LHCN-M2 (cell line): Measurements from ENCODE around the gene INPP5B. TPM values are rescaled to one million over a fixed set of nuclear protein-coding genes. Genes with fewer than 3 reads are reported as not detected.
A peak's percentile ranks its signal among the peaks of the same experiment; 100 is the strongest.
"Not testable (repeated sequence)": the region's sequence is repeated elsewhere in the genome, so short reads cannot be mapped to it uniquely, and the experiment has no call there.

ENCODE experiments used
- DNase-seq: peaks from one replicate; pipeline ENCODE4 v3.0.0-alpha.2; 2012; ENCODE audit warnings: low read depth
- total RNA-seq: library from RNA; depleted of rRNA; stranded (reverse); fragments of >200 nt; gene quantifications from 2 replicates; pipeline ENCODE4 v1.2.3, GENCODE V29; 2014

INPP5B gene
- total RNA-seq, 1 experiment from 2014 or later = 22.7 TPM

GRCh38 chr1:37914719-37915475 lies 32.0 kb downstream of the INPP5B start:
- DNase-seq = no peak

GRCh38 chr1:37911478-37911877 lies 35.4 kb downstream of the INPP5B start:
- not testable (repeated sequence) for DNase-seq

GRCh38 chr1:37910886-37911285 lies 36.0 kb downstream of the INPP5B start:
- DNase-seq = not testable (repeated sequence)

GRCh38 chr1:37908531-37908930 lies 38.3 kb downstream of the INPP5B start:
- DNase-seq = not testable (repeated sequence)

- DNase-seq = not testable (repeated sequence)
Measured at GRCh38 chr1:37907416-37908125, 39.3 kb downstream of the INPP5B start.

GRCh38 chr1:37906591-37906990 lies 40.3 kb downstream of the INPP5B start:
- not testable (repeated sequence) for DNase-seq

GRCh38 chr1:37905727-37906126 lies 41.1 kb downstream of the INPP5B start:
- DNase-seq = peak; percentile 16

GRCh38 chr1:37903921-37904320 lies 42.9 kb downstream of the INPP5B start:
- peak; percentile 11 for DNase-seq

GRCh38 chr1:37902983-37903382 lies 43.9 kb downstream of the INPP5B start:
- no peak for DNase-seq

- DNase-seq = no peak
Measured at GRCh38 chr1:37901893-37902225, 45.0 kb downstream of the INPP5B start.

- DNase-seq = no peak
Measured at GRCh38 chr1:37901191-37901892, 45.5 kb downstream of the INPP5B start.

- not testable (repeated sequence) for DNase-seq
Measured at GRCh38 chr1:37897563-37897962, 49.3 kb downstream of the INPP5B start.

GRCh38 chr1:37893673-37894072 lies 53.2 kb downstream of the INPP5B start:
- no peak for DNase-seq

GRCh38 chr1:37892151-37893047 lies 54.5 kb downstream of the INPP5B start:
- peak; percentile 50 for DNase-seq

GRCh38 chr1:37890378-37891014 lies 56.4 kb downstream of the INPP5B start:
- DNase-seq = peak; percentile 50

GRCh38 chr1:37888022-37888700 lies 58.7 kb downstream of the INPP5B start:
- DNase-seq = peak; percentile 20

- DNase-seq = no peak
Measured at GRCh38 chr1:37884145-37884544, 62.7 kb downstream of the INPP5B start.

- no peak for DNase-seq
Measured at GRCh38 chr1:37883671-37884070, 63.2 kb downstream of the INPP5B start.

- DNase-seq = no peak
Measured at GRCh38 chr1:37879865-37880264, 67.0 kb downstream of the INPP5B start.

GRCh38 chr1:37878071-37878470 lies 68.8 kb downstream of the INPP5B start:
- no peak for DNase-seq
